ENCODE results near the gene FHL2. TPM values are rescaled to one million over a fixed set of nuclear protein-coding genes. Genes with fewer than 3 reads are reported as not detected.
A peak's percentile ranks its signal among the peaks of the same experiment; 100 is the strongest.

Gene FHL2, protein sequence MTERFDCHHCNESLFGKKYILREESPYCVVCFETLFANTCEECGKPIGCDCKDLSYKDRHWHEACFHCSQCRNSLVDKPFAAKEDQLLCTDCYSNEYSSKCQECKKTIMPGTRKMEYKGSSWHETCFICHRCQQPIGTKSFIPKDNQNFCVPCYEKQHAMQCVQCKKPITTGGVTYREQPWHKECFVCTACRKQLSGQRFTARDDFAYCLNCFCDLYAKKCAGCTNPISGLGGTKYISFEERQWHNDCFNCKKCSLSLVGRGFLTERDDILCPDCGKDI
- 11.6 and 13.9 TPM in 2 replicates for total RNA-seq (2014; rRNA removed; shearing (Covaris generic))
- polyA plus RNA-seq (2014; cell fraction: nucleus; rRNA removed), result 1.6 and 6.5 TPM in 2 replicates

DNA sequence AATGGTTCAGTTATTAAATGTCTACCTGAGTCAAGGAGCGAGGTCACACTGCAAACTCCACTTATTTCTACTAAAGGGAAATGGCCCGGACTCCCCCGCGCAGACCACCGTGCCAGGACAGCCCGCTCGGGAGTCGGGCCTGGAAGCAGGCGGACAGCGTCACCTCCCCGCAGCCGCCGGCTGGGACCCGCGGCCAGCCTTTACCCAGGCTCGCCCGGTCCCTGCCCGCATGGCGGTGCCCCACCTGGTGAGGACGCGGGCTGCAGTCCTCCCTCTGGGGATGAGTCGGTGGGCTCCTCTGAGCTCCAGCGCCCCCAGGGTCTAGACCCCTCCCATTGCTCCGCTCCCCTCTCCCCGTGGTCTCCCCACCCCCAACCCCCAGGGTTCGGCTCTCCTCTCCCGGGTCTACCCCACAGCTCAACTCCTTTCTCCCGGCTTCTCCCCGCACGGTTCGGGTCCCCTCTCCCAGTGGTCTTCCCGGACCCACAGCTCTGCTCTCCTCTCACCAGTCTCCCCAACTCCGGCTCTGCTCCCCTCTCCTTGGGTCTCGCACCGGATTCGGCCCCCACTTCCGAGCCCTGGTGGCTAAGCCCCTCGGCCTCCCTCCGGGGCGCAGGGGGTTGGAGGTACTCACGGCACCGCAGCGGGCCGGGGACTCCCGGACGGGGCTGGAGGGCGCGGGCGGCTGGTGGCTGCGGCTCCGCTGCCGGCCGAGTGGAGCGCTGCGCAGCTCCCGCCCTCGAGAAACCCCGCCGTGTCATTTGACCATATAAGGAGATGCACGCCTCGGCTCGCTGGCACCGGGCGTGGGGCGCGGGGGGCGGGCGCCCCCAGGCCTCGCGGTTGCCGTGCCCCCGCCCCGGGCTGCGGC lies at the start of gene FHL2:
Gene FHL2, minus strand, starts transcription at position 716 of the 871 bp plus-strand sequence. CDS start 12,535 bp downstream, outside the sequence.
- DNase-seq (ENCODE audit: extremely low read depth, low read depth), result peak; percentile 71

GRCh38 chr2:105447476-105447875 lies 48.6 kb upstream of the FHL2 start:
- DNase-seq (ENCODE audit: extremely low read depth, low read depth), result no peak

DNA sequence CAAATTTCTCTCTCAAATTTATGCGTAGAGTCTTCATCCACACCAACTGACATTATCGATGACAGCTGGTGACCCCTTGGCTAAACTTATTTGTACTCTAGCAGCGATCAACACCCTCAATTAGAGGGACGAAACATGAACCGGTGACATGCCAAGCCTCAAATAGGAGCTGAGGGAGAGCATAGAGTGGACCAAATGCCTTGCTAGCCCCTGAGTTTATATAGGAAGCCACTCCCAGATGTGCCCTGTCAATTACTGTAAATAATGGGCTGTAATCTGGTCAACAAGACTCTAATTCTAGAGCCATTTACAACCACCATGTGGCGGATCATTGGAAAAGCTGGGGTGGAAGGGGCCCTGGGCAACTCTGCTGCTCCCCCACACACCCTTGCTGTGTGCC lies 47.6 kb upstream of the FHL2 start:
- no peak for DNase-seq (ENCODE audit: extremely low read depth, low read depth)

DNA sequence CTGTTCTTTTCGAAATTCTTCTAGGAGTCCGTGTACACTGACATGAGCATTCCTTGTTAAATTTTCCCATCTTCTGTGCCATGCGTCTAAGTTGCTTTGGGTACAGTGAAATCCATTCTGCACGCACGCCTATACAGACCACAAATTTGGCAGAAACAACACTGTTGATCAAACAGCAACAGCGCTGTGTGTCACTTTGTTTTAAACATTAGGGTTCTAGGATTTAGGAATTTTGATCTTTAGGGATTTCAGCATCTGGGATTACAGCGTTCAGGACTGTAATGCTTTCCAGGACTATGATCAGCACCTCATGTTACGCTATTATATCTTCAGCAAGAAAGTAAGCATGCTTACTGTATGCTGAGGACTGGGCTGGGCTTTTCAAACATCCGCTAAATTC lies 47.1 kb upstream of the FHL2 start:
- no peak for DNase-seq (ENCODE audit: extremely low read depth, low read depth)

DNA sequence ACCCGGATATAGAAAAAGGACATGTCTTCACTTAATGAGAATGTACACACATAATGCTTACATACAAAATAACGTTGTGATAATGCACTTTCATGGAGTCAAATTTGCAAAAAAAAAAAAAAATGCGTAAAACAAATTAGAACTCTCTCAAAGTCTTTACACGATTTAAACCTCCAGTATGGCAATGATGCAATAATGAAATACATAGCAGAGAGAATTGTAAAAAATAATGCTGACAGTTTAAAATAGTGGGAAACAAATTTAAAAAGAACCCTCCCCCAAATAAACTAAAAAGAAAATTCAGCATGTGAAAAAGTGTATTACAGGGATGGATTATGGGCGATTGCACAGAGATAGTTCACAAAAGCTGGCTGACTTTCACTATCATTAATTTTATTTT lies 46.6 kb upstream of the FHL2 start:
- DNase-seq (ENCODE audit: extremely low read depth, low read depth), result no peak

GRCh38 chr2:105443617-105444598 lies 45.1 kb upstream of the FHL2 start:
- no peak for DNase-seq (ENCODE audit: extremely low read depth, low read depth)

- no peak for DNase-seq (ENCODE audit: extremely low read depth, low read depth)
Observed at GRCh38 chr2:105442721-105443120, 43.9 kb upstream of the FHL2 start.

DNA sequence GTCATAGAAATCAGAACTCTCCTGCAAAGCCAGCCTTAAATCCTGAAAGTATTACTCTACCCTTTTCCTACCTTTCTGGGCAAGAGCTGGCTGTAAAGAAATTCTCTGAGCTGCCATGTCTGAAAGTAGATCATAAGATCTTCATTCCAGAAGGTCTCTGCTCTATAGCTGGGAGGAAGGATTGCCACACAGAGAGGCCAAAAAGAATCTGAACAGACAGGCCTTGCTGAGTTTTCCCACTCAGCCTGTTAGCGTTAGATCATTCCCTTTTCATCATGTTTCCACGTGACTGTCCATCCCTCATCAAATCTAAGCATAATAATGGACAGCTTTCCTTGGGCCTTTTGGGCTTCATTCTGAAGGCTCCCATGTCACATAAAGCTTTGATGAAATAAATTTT lies 43.2 kb upstream of the FHL2 start:
- no peak for DNase-seq (ENCODE audit: extremely low read depth, low read depth)

- no peak for DNase-seq (ENCODE audit: extremely low read depth, low read depth)
Observed at GRCh38 chr2:105439141-105439540, 40.3 kb upstream of the FHL2 start.

GRCh38 chr2:105438104-105438929 lies 39.5 kb upstream of the FHL2 start:
- no peak for DNase-seq (ENCODE audit: extremely low read depth, low read depth)

DNA sequence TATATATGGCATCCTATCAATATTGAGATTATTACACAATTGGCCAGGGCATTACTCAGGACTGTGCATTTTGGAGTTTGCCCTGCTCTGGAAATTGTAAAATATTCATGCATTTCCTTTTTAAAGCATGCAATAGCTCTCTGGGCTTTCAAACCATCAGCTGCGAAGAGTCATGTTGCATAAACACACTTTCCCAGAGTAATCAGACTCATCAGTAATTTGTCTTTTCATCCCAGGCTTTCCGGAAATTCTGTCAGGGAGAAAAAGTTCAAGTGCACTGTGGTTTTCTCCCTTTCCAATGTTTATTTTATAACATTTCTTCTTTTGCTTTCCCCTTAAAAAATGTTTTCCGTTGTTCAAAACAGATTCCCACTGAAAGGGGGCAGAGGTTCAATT lies 38.9 kb upstream of the FHL2 start:
- no peak for DNase-seq (ENCODE audit: extremely low read depth, low read depth)

GRCh38 chr2:105432749-105433148 lies 33.9 kb upstream of the FHL2 start:
- DNase-seq (ENCODE audit: extremely low read depth, low read depth), result no peak

GRCh38 chr2:105432044-105432399 lies 33.2 kb upstream of the FHL2 start:
- no peak for DNase-seq (ENCODE audit: extremely low read depth, low read depth)

GRCh38 chr2:105431367-105432043 lies 32.7 kb upstream of the FHL2 start:
- no peak for DNase-seq (ENCODE audit: extremely low read depth, low read depth)

DNA sequence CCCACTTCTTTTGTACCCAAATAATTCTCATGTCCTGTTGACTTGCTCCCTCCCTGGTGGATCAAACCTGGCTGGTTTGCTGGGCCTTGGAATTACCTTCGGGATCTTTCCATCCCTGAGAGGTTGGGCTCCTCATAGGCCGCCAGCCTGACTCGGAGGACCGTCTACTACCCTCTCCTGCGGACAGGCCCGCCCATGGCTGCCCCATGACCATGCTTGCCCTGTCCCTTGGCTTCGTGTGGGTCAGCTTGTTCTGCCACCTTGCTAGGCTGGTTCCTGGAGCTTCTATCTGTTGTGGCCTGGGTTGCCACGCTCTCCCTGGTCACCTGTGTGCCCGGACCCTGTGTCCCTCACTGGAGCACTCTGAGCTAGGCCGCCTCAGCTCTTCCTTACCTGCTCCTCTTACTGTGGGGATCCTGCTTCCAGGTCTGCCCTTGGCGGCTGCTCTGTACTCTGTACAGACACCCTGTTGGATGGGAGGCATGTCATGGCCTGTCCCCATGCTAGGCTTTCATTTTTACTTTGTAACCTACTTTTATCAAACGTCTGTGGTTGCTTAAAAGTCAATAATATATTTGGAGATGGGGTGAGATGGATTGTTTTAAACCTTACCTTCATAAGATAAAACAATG lies 29.7 kb upstream of the FHL2 start:
- DNase-seq (ENCODE audit: extremely low read depth, low read depth), result no peak

DNA sequence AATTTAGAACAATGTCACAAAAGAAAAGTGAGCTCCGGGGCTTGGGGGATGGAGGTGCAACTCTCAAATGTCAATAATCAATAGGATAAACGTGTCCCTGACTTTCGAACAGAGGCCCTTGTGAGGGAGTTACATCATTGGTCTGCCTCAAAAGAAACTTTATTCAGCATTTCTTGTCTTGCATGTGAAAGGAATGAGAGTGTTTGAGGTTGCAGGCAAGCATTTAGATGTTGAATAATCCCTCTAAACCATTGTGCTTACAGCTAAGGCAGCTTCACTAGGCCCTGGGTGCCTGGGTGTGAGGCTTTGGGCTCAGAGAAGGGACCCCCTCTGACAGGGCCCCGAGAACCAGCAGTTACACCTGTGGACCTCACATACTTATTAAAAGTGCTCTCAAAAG lies 28.6 kb upstream of the FHL2 start:
- DNase-seq (ENCODE audit: extremely low read depth, low read depth), result no peak

- no peak for DNase-seq (ENCODE audit: extremely low read depth, low read depth)
Observed at GRCh38 chr2:105426626-105427292, 27.9 kb upstream of the FHL2 start.

- no peak for DNase-seq (ENCODE audit: extremely low read depth, low read depth)
Observed at GRCh38 chr2:105425936-105426625, 27.2 kb upstream of the FHL2 start.
